Measurements from ENCODE around the gene CACNB2.

CACNB2 gene

GRCh38 chr10:18401416-18402195, 261.4 kb downstream of the CACNB2 start:
- peaks cover 42% of the 10 kb centered on the region for H3K27me3 Mint-ChIP-seq (ENCODE audit: low read depth, poor library complexity)

GRCh38 chr10:18402853-18403252, 262.6 kb downstream of the CACNB2 start:
- no peaks in the 10 kb centered on the region for H3K36me3 Mint-ChIP-seq (ENCODE audit: low read depth)
- no peak overlapping the region for H3K27ac Mint-ChIP-seq
- peaks cover 15% of the 10 kb centered on the region for H3K4me1 Mint-ChIP-seq
- H3K27me3 Mint-ChIP-seq (ENCODE audit: low read depth, poor library complexity): peaks cover 34% of the 10 kb centered on the region
- H3K9me3 Mint-ChIP-seq: no peaks in the 10 kb centered on the region
- DNase-seq: no peak
- H3K4me3 Mint-ChIP-seq: no peak overlapping the region
- no peak for TF ChIP-seq CTCF (IDR thresholded peaks at IDR 0.05)

More at GRCh38 chr10:18401416-18402195, 261.4 kb downstream of the CACNB2 start:
- Mint-ChIP-seq H3K9me3 (no peaks in the 10 kb centered on the region), H3K4me3 (peak overlapping the region; percentile 86), H3K36me3 (ENCODE audit: low read depth) (no peaks in the 10 kb centered on the region), H3K27ac (no peak overlapping the region), H3K4me1 (peaks cover 15% of the 10 kb centered on the region)
- DNase-seq: no peak
- TF ChIP-seq CTCF (IDR thresholded peaks at IDR 0.05): no peak

- peaks cover 33% of the 10 kb centered on the region for H3K27me3 Mint-ChIP-seq (ENCODE audit: low read depth, poor library complexity)
- H3K4me3 Mint-ChIP-seq: no peak overlapping the region
- no peak overlapping the region for H3K27ac Mint-ChIP-seq
- peaks cover 15% of the 10 kb centered on the region for H3K4me1 Mint-ChIP-seq
- no peak for TF ChIP-seq CTCF (IDR thresholded peaks at IDR 0.05)
- no peaks in the 10 kb centered on the region for H3K36me3 Mint-ChIP-seq (ENCODE audit: low read depth)
- DNase-seq: no peak
- no peaks in the 10 kb centered on the region for H3K9me3 Mint-ChIP-seq
Measured at GRCh38 chr10:18404530-18404929, 264.3 kb downstream of the CACNB2 start.

GRCh38 chr10:18406136-18406535, 265.9 kb downstream of the CACNB2 start:
- no peaks in the 10 kb centered on the region for H3K36me3 Mint-ChIP-seq (ENCODE audit: low read depth)
- peaks cover 3% of the 10 kb centered on the region for H3K4me1 Mint-ChIP-seq

GRCh38 chr10:18409599-18410397, 269.6 kb downstream of the CACNB2 start:
- Mint-ChIP-seq H3K27ac (no peak overlapping the region), H3K27me3 (ENCODE audit: low read depth, poor library complexity) (peaks cover 4% of the 10 kb centered on the region), H3K36me3 (ENCODE audit: low read depth) (no peaks in the 10 kb centered on the region), H3K9me3 (no peaks in the 10 kb centered on the region), H3K4me1 (no peaks in the 10 kb centered on the region), H3K4me3 (no peak overlapping the region)
- no peak for TF ChIP-seq CTCF (IDR thresholded peaks at IDR 0.05)
- DNase-seq: no peak

More at GRCh38 chr10:18406136-18406535, 265.9 kb downstream of the CACNB2 start:
- Mint-ChIP-seq H3K9me3 (no peaks in the 10 kb centered on the region), H3K4me3 (no peak overlapping the region), H3K27ac (no peak overlapping the region), H3K27me3 (ENCODE audit: low read depth, poor library complexity) (peaks cover 19% of the 10 kb centered on the region)
- TF ChIP-seq CTCF (IDR thresholded peaks at IDR 0.05): no peak
- DNase-seq: no peak
